SH-SY5Y (cell line): ENCODE measurements around the gene SART3.

ENCODE experiments used
- GATA2 ChIP-seq: IDR thresholded peaks from 2 replicates; pipeline ENCODE4 v1.6.1; 2011; ENCODE audit warnings: mild to moderate bottlenecking, low read depth, low read length
- GATA3 ChIP-seq: IDR thresholded peaks from 2 replicates; pipeline ENCODE4 v1.6.1; 2011; ENCODE audit warnings: low read depth, mild to moderate bottlenecking, low read length, moderate library complexity

SART3 gene

GRCh38 chr12:108538146-108538545 is 22.8 kb downstream of the SART3 start:
- TF ChIP-seq GATA2: no peak
- TF ChIP-seq GATA3: no peak

- TF ChIP-seq GATA2 (no peak), GATA3 (no peak)
Observed at GRCh38 chr12:108531929-108532848, 28.8 kb downstream of the SART3 start.

- TF ChIP-seq GATA2 (no peak), GATA3 (no peak)
Observed at GRCh38 chr12:108530161-108530560, 30.8 kb downstream of the SART3 start.

- no peak for TF ChIP-seq GATA3
- TF ChIP-seq GATA2: no peak
Observed at GRCh38 chr12:108527166-108527496, 33.8 kb downstream of the SART3 start.

DNA sequence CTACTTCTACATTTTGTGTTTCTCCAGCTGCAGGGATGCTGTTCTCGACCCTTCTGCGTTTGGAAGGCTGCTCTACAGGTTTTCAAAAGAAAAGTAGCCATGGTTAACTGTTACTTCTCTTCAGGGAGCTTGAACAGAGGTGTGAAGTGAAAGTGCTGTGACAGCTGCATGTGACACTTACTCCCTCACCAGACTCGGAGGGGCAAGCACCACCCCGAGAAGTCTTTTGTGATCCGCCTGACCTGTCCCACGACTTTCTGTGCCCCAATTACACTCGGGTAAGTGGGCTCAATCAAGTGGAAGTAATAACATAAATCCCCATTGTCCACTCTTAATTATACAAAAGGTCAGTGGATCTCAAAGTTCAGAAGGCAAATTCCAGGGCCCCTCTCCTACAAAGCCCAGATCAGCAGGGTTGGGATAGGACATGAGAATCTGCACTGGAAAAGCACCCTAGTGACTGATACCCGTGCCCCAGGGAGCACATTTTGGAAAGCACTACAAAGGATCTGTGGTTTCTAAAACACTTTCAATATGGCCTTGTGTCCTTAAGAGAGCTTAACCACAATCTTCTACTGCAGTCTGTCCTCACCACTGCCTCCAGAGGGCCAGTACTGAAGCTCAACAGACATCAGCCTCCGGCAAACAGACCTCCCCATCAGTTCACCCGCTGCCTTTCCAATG is 34.3 kb downstream of the SART3 start:
- no peak for TF ChIP-seq GATA3
- TF ChIP-seq GATA2: no peak

DNA sequence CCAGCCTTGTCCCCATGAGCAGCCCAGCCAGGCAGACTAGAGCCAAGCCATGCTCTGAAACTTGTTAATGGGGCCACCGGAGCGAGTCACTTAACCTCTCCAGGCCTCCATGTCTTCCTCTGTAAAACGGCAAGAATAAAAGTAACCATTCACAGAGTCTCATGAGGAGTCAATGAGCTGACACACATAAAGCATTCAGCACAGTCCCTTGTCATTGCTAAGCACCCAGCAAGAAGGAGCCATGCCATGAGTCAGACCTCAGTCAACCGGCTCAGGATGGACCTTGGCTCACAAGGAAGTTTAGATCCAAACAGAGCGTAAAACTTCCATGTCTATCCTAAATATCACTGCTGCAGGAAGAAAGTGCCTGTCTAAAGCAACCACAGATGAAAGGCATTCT is 35.3 kb downstream of the SART3 start:
- no peak for TF ChIP-seq GATA3

DNA sequence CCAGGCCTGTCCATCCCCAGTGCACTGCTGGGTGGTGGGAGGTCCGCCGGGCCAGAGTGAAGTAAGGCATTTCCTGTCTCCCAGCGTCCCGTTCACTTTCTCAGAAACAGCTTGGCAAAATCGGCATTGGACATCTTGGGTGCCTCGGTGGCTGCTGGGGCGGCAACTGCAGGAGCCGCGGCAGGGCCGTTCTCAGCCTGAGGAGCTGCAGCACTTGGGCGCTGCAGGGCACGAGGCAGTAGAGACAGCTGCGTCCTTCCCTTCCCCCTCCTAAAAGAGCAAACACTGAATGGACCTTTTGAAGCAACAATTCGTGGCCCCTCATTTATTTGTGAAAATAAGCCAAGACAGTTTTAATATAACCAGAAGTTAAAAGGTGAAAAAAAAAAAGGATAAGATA is 37.6 kb downstream of the SART3 start:
- TF ChIP-seq GATA2: no peak
- TF ChIP-seq GATA3: no peak

DNA sequence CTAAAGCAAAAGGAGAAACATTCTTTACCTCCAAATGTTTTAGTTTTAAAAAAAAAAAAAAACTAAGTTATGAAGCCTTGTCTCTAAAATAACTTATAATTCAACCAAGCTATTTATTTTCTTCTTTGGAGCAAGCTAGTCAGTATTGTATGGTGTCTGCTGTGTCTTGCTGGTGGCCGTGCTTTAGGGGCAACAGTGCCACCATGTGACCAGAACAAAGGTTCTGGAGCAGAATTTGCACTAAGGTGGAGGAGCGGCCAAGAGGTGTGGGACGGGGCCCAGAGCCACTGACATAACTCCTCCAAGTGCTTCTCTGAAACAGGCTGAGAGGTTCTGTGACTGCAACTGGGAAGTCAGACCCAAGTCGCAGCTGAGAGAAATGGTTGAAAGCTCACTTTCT is 41.4 kb downstream of the SART3 start:
- TF ChIP-seq GATA3: no peak
- TF ChIP-seq GATA2: no peak

GRCh38 chr12:108518716-108519496 is 42.1 kb downstream of the SART3 start:
- TF ChIP-seq GATA2 (no peak), GATA3 (no peak)

GRCh38 chr12:108518101-108518715 is 42.8 kb downstream of the SART3 start:
- TF ChIP-seq GATA2: no peak
- no peak for TF ChIP-seq GATA3

DNA sequence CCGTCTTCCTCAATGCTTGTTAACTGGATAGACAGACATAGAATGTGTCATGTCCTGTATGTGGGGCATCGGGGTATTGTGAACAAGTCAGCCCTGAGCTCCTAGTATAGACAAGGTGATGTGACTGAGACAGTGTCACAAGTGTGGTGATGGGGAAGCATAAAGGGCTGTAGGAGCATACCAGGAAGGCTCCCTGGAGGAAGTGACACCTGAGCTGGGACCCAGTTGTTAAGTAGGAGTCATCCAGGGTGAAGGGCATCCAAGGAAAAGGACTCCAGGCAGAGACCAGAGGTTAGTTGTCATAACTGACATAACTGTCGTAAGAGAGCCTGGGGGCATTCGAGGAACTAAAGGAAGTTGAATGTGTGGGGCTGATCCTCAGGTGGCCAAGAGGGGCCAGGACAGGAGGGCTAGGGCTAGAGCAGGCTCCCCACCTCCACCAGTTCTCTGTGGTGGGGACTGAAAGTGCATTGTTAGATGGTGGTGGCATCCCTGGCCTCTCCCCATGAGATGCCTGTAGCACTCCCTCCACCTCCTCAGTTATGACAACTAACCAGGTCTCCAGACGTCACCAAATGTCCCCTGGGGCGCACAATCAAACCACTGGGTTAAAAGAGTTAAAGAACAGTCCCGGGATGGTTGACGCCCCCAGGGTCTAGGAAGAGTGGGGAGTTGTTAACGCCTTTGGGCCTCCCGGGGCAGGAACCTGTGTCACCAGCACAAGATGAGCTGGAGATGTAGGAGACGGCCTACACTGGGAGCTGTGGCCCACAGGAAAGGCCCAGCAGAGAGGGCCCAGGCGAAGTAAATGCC is 43.5 kb downstream of the SART3 start:
- no peak for TF ChIP-seq GATA2
- no peak for TF ChIP-seq GATA3

- TF ChIP-seq GATA2 (no peak), GATA3 (no peak)
Observed at GRCh38 chr12:108516511-108517275, 44.3 kb downstream of the SART3 start.

- TF ChIP-seq GATA3: no peak
- TF ChIP-seq GATA2: no peak
Observed at GRCh38 chr12:108515916-108516315, 45.1 kb downstream of the SART3 start.
